Kidney tubule cell (primary cell): Measurements from ENCODE around the gene KCNK3.
"Not testable (repeated sequence)": the region's sequence is repeated elsewhere in the genome, so short reads cannot be mapped to it uniquely, and the experiment has no call there.

Experiments used
- DNase-seq: peaks from one replicate; pipeline ENCODE4 v3.0.0-alpha.2; 2018; ENCODE audit warnings: low spot score

Gene KCNK3

GRCh38 chr2:26730549-26731344 lies 38.2 kb downstream of the KCNK3 start:
- DNase-seq, result no peak

GRCh38 chr2:26731714-26732113 lies 39.2 kb downstream of the KCNK3 start:
- DNase-seq, result no peak

- no peak for DNase-seq
Measured at GRCh38 chr2:26732446-26732845, 39.9 kb downstream of the KCNK3 start.

- DNase-seq, result no peak
Measured at GRCh38 chr2:26733413-26733812, 40.9 kb downstream of the KCNK3 start.

- DNase-seq, result peak; percentile 44
Measured at GRCh38 chr2:26735097-26735496, 42.6 kb downstream of the KCNK3 start.

- DNase-seq, result no peak
Measured at GRCh38 chr2:26735883-26736588, 43.5 kb downstream of the KCNK3 start.

- DNase-seq, result no peak
Measured at GRCh38 chr2:26737221-26737620, 44.7 kb downstream of the KCNK3 start.

- DNase-seq, result no peak
Measured at GRCh38 chr2:26738481-26738880, 46.0 kb downstream of the KCNK3 start.

GRCh38 chr2:26739514-26739913 lies 47.0 kb downstream of the KCNK3 start:
- no peak for DNase-seq

GRCh38 chr2:26740346-26740745 lies 47.8 kb downstream of the KCNK3 start:
- DNase-seq, result no peak

- DNase-seq, result no peak
Measured at GRCh38 chr2:26740890-26741302, 48.4 kb downstream of the KCNK3 start.

- DNase-seq, result no peak
Measured at GRCh38 chr2:26742048-26742770, 49.7 kb downstream of the KCNK3 start.

GRCh38 chr2:26743852-26744251 lies 51.3 kb downstream of the KCNK3 start:
- DNase-seq, result no peak

- DNase-seq, result no peak
Measured at GRCh38 chr2:26744953-26745352, 52.4 kb downstream of the KCNK3 start.

GRCh38 chr2:26745609-26746327 lies 53.2 kb downstream of the KCNK3 start:
- peak; percentile 76 for DNase-seq

GRCh38 chr2:26746934-26747333 lies 54.4 kb downstream of the KCNK3 start:
- no peak for DNase-seq

GRCh38 chr2:26749787-26750420 lies 57.4 kb downstream of the KCNK3 start:
- DNase-seq, result peak; percentile 75

- not testable (repeated sequence) for DNase-seq
Measured at GRCh38 chr2:26750467-26750866, 57.9 kb downstream of the KCNK3 start.

- DNase-seq, result no peak
Measured at GRCh38 chr2:26752656-26753055, 60.1 kb downstream of the KCNK3 start.

- no peak for DNase-seq
Measured at GRCh38 chr2:26754539-26754938, 62.0 kb downstream of the KCNK3 start.

GRCh38 chr2:26754972-26755670 lies 62.6 kb downstream of the KCNK3 start:
- DNase-seq, result peak; percentile 83
